GM10266 (cell line): Measurements from ENCODE around the gene PDXP.
A peak's percentile ranks its signal among the peaks of the same experiment; 100 is the strongest.
"Not testable (repeated sequence)": the region's sequence is repeated elsewhere in the genome, so short reads cannot be mapped to it uniquely, and the experiment has no call there.

ENCODE experiments used
- DNase-seq: peaks from one replicate; pipeline ENCODE4 v3.0.0; 2012; ENCODE audit errors: extremely low spot score
- TF ChIP-seq, protein P1 (sequence below): IDR thresholded peaks from 2 replicates; pipeline ENCODE4 v1.5.1; 2012; ENCODE audit warnings: mild to moderate bottlenecking, low read depth; ENCODE audit not compliant: control insufficient read depth, insufficient read depth; ENCODE audit errors: missing control alignments

Gene PDXP

DNA sequence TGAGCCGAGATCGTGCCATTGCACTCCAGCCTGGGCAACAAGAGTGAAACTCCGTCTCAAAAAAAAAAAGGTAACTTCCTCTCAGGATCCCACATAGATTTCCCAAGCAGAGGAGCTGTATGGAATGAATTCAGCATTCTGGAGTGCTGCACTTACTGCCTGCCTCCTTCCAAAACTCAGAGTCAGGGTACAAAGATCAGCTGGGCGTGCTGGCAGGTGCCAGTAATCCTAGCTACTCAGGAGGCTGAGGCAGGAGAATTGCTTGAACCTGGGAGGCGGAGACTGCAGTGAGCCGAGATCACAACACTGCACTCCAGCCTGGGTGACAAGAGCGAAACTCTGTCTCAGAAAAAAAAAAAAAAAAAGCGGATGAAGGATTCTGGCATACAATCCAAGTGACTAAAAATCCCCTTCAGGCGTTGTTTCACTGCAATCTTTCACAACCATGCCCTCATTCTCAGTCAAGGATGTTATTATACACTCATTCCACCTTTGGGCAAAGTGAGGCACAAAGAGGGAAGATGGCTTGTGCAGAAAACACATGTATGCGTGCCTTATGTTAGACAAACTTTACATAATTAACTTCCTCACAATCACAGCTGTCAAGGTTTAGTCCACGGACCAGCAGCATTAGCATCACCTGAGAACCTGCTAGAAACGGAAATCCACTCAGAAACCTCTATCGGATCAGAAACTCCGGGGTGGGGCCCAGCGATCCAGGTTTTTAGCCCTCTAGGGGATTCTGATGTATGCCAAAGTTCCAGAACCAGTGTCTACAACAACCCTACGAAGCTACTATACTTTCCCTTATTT, 26.5 kb downstream of the PDXP start:
- TF ChIP-seq, protein P1, sequence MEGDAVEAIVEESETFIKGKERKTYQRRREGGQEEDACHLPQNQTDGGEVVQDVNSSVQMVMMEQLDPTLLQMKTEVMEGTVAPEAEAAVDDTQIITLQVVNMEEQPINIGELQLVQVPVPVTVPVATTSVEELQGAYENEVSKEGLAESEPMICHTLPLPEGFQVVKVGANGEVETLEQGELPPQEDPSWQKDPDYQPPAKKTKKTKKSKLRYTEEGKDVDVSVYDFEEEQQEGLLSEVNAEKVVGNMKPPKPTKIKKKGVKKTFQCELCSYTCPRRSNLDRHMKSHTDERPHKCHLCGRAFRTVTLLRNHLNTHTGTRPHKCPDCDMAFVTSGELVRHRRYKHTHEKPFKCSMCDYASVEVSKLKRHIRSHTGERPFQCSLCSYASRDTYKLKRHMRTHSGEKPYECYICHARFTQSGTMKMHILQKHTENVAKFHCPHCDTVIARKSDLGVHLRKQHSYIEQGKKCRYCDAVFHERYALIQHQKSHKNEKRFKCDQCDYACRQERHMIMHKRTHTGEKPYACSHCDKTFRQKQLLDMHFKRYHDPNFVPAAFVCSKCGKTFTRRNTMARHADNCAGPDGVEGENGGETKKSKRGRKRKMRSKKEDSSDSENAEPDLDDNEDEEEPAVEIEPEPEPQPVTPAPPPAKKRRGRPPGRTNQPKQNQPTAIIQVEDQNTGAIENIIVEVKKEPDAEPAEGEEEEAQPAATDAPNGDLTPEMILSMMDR, result no peak

DNA sequence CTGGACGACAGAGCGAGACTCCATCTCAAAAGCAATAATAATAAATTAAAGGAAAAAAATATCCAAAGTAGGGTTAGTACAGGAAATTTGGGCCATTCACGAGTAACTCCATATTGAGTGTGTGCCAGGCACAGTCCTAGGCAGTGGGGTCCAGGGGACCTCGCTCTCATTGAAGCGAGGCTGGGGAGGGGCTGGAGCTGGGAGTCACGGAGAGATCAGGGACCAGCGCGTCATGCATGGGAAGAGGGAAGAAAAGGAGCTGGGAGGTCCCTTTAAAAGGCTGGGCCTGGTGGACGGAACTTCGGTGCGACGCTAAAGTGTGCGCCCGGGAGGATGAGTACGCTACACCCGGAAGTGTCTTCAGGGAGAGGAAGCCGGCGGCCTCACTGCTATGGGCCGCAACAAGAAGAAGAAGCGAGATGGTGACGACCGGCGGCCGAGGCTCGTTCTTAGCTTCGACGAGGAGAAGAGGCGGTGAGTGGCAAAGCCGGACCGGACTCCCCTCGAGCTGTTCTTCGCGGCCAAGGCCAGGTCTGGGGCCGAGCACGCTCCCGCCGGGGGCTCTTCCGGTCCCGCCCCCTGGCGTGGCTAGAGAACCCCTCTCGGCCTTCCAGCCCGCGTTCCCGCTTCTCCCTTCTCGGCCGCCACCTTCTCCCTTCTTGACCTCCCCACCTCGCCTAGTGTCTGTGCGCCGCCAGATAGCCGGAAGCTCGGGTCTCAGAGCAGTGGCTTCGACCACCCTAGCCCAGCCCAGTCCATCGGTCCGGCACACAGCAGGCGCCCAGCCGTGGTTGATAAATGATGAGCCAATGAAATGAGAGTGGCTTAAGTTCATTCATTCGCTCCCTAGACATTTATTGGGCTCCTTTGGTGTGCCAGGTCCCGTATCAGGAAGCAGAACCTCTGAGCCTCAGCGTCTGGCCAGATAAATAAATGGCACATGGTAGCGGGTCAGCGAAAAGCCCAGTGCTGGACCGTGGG, 27.8 kb downstream of the PDXP start, which contains the start of gene NOL12:
Gene NOL12 (plus strand): TSS at position 342 of the 981 bp plus-strand sequence. CDS start 50 bp downstream, at position 392.
- TF ChIP-seq, protein P1, result no peak
- DNase-seq, result peak; percentile 83

More for the DNA sequence above, 26.5 kb downstream of the PDXP start:
- no peak for DNase-seq

DNA sequence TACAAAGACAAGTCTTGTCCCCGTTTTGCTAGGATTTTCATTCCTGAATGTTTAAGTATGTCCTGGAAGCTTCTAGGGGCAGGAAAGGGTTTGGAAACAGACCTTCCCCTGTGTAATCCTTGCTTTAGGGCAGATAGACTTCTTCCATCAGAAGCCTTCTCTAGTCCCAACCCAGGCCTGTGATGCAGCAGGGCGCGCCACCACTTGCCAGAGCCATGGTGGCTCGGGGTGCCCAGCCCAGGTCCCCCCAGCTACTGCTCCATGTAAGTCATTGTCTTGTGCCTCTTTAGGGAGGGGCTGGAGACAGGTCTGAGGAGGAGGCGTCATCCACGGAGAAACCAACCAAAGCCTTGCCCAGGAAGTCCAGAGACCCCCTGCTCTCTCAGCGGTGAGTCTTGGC, 31.9 kb downstream of the PDXP start:
- TF ChIP-seq, protein P1, result no peak
- DNase-seq, result no peak

GRCh38 chr22:37690901-37691504, 32.5 kb downstream of the PDXP start:
- TF ChIP-seq, protein P1, result no peak
- DNase-seq, result no peak

GRCh38 chr22:37692627-37693285, 34.2 kb downstream of the PDXP start:
- no peak for DNase-seq
- TF ChIP-seq, protein P1, result no peak

- DNase-seq, result not testable (repeated sequence)
Observed at GRCh38 chr22:37694131-37694530, 35.6 kb downstream of the PDXP start.

GRCh38 chr22:37696260-37696656, 37.7 kb downstream of the PDXP start:
- not testable (repeated sequence) for DNase-seq
